KOPT-K1 (cell line): ENCODE measurements around the gene NOL4.
"Not testable (repeated sequence)": the region's sequence is repeated elsewhere in the genome, so short reads cannot be mapped to it uniquely, and the experiment has no call there.

Experiments
- H3K27ac ChIP-seq: fragments of 200-600 bp; sonication (generic); 2 replicates; pipeline ENCODE4 v1.5.1; 2016; ENCODE audit warnings: antibody characterized with exemption, mild to moderate bottlenecking, low read depth, low read length; ENCODE audit not compliant: poor library complexity, severe bottlenecking
- H3K36me3 ChIP-seq: fragments of 200-600 bp; sonication (generic); 2 replicates; pipeline ENCODE4 v1.5.1; 2017; ENCODE audit warnings: antibody characterized with exemption, mild to moderate bottlenecking, low read length, moderate library complexity; ENCODE audit not compliant: insufficient read depth
- H3K9me3 ChIP-seq: fragments of 200-600 bp; sonication (generic); 2 replicates; pipeline ENCODE4 v1.5.1; 2017; ENCODE audit warnings: antibody characterized with exemption, low read length, mild to moderate bottlenecking; ENCODE audit not compliant: insufficient read depth, poor library complexity, severe bottlenecking

NOL4 gene

GRCh38 chr18:34224423-34225217, at the start of gene NOL4:
NOL4 (minus strand) TSS chr18:34224913; CDS start chr18:34223253, 1,660 bp downstream.
- Histone ChIP-seq H3K27ac (no peak within 1 kb of the TSS), H3K36me3 (no peaks in the 10 kb centered on the region), H3K9me3 (no peaks in the 10 kb centered on the region)

GRCh38 chr18:34266029-34266428, 41.3 kb upstream of the NOL4 start:
- peaks cover 18% of the 10 kb centered on the region for H3K9me3 ChIP-seq
- not testable (repeated sequence) for H3K27ac ChIP-seq, H3K36me3 ChIP-seq

GRCh38 chr18:34261865-34262780, 37.4 kb upstream of the NOL4 start:
- peaks cover 18% of the 10 kb centered on the region for H3K9me3 ChIP-seq
- H3K27ac ChIP-seq, result no peak overlapping the region
- H3K36me3 ChIP-seq, result no peaks in the 10 kb centered on the region

- no peak overlapping the region for H3K27ac ChIP-seq
- no peaks in the 10 kb centered on the region for H3K36me3 ChIP-seq
- H3K9me3 ChIP-seq, result no peaks in the 10 kb centered on the region
These were observed 33.5 kb upstream of the NOL4 start for GRCh38 chr18:34258176-34258575.

- Histone ChIP-seq H3K27ac (no peak overlapping the region), H3K36me3 (no peaks in the 10 kb centered on the region), H3K9me3 (no peaks in the 10 kb centered on the region)
These were observed 27.2 kb upstream of the NOL4 start for GRCh38 chr18:34251919-34252318.

GRCh38 chr18:34248727-34249126, 24.0 kb upstream of the NOL4 start:
- H3K36me3 ChIP-seq, result no peaks in the 10 kb centered on the region
- no peaks in the 10 kb centered on the region for H3K9me3 ChIP-seq
- no peak overlapping the region for H3K27ac ChIP-seq

GRCh38 chr18:34242739-34243138, 18.0 kb upstream of the NOL4 start:
- no peaks in the 10 kb centered on the region for H3K36me3 ChIP-seq
- H3K9me3 ChIP-seq, result no peaks in the 10 kb centered on the region
- no peak overlapping the region for H3K27ac ChIP-seq

- not testable (repeated sequence) for H3K27ac ChIP-seq, H3K9me3 ChIP-seq, H3K36me3 ChIP-seq
These were observed 9.2 kb upstream of the NOL4 start for GRCh38 chr18:34233781-34234388.

- H3K9me3 ChIP-seq, result no peaks in the 10 kb centered on the region
- H3K27ac ChIP-seq, result no peak overlapping the region
- no peaks in the 10 kb centered on the region for H3K36me3 ChIP-seq
These were observed 473 bp upstream of the NOL4 start for GRCh38 chr18:34225218-34225553.

- no peaks in the 10 kb centered on the region for H3K9me3 ChIP-seq
- H3K36me3 ChIP-seq, result no peaks in the 10 kb centered on the region
- no peak overlapping the region for H3K27ac ChIP-seq
These were observed 755 bp downstream of the NOL4 start for GRCh38 chr18:34223893-34224422.

- no peaks in the 10 kb centered on the region for H3K36me3 ChIP-seq
- no peaks in the 10 kb centered on the region for H3K9me3 ChIP-seq
- H3K27ac ChIP-seq, result no peak overlapping the region
These were observed 1.4 kb downstream of the NOL4 start for GRCh38 chr18:34223164-34223892.

- no peak overlapping the region for H3K27ac ChIP-seq
These were observed 2.2 kb downstream of the NOL4 start for GRCh38 chr18:34222307-34223163.

GRCh38 chr18:34221971-34222306, 2.8 kb downstream of the NOL4 start:
- Histone ChIP-seq H3K27ac (no peak overlapping the region), H3K36me3 (no peaks in the 10 kb centered on the region), H3K9me3 (no peaks in the 10 kb centered on the region)

More at GRCh38 chr18:34222307-34223163, 2.2 kb downstream of the NOL4 start:
- H3K36me3 ChIP-seq, result no peaks in the 10 kb centered on the region
- H3K9me3 ChIP-seq, result no peaks in the 10 kb centered on the region
